WTC11 (cell line): ENCODE results near the gene ENO2. TPM values are rescaled to one million over a fixed set of nuclear protein-coding genes. Genes with fewer than 3 reads are reported as not detected.

Experiments used
- ATAC-seq: fragments of 200-7000 bp; cut with Tn5 transposase; 2 replicates; pipeline ENCODE4 v1.10.0; 2021; ENCODE audit warnings: mild to moderate bottlenecking, moderate library complexity
- CTCF ChIA-PET: fragments of 300-600 bp; sonication (Branson Sonifier 250); formaldehyde crosslinking; loops from one replicate; lab custom pipeline; 2021; ENCODE audit warnings: antibody characterized with exemption; lab: Charles Lee
- POLR2A ChIA-PET: fragments of 350-600 bp; sonication (Branson Sonifier 250); formaldehyde crosslinking; loops from one replicate; lab custom pipeline; 2021; ENCODE audit warnings: antibody characterized with exemption; lab: Charles Lee
- DNase-seq: peaks from one replicate; pipeline ENCODE4 v3.0.0; 2021; ENCODE audit warnings: low spot score
- H3K27ac Mint-ChIP-seq: 2 replicates; pipeline ENCODE4 v1.8.0; 2021; ENCODE audit warnings: mixed read lengths
- H3K27me3 Mint-ChIP-seq: 2 replicates; pipeline ENCODE4 v1.8.0; 2021; ENCODE audit warnings: low read depth, mild to moderate bottlenecking, moderate library complexity, mixed read lengths
- H3K36me3 Mint-ChIP-seq: 2 replicates; pipeline ENCODE4 v1.8.0; 2021; ENCODE audit warnings: mixed read lengths
- H3K4me1 Mint-ChIP-seq: 2 replicates; pipeline ENCODE4 v1.8.0; 2022; ENCODE audit warnings: mixed read lengths
- H3K4me3 Mint-ChIP-seq: 2 replicates; pipeline ENCODE4 v1.8.0; 2021; ENCODE audit warnings: mild to moderate bottlenecking, moderate library complexity, mixed read lengths
- H3K9me3 Mint-ChIP-seq: 2 replicates; pipeline ENCODE4 v1.8.0; 2021; ENCODE audit warnings: mixed read lengths
- ETV6 ChIP-seq: sonication (generic); formaldehyde crosslinking; IDR thresholded peaks from 2 replicates; pipeline ENCODE4 v1.8.1; 2022; ENCODE audit warnings: mild to moderate bottlenecking, missing genetic modification reagents
- FOXK1 ChIP-seq: sonication (generic); formaldehyde crosslinking; IDR thresholded peaks from 2 replicates; pipeline ENCODE4 v1.8.0; 2022; ENCODE audit warnings: mild to moderate bottlenecking, moderate library complexity, missing genetic modification reagents
- MYBL2 ChIP-seq: sonication (generic); formaldehyde crosslinking; IDR thresholded peaks from 2 replicates; pipeline ENCODE4 v1.8.1; 2023; ENCODE audit warnings: mild to moderate bottlenecking, moderate library complexity, missing genetic modification reagents
- NFATC4 ChIP-seq: fragments of 250-450 bp; sonication (Bioruptor Pico); IDR thresholded peaks from 2 replicates; pipeline ENCODE4 v1.9.0; 2021; ENCODE audit warnings: mild to moderate bottlenecking
- NFE2L1 ChIP-seq: sonication (generic); formaldehyde crosslinking; IDR thresholded peaks from 2 replicates; pipeline ENCODE4 v1.8.1; 2023; ENCODE audit warnings: missing genetic modification reagents
- SMAD3 ChIP-seq: sonication (generic); formaldehyde crosslinking; IDR thresholded peaks from 2 replicates; pipeline ENCODE4 v1.8.0; 2022; ENCODE audit warnings: missing genetic modification reagents, mild to moderate bottlenecking, borderline replicate concordance
- SP1 ChIP-seq: sonication (generic); formaldehyde crosslinking; conservative IDR thresholded peaks from 2 replicates; pipeline ENCODE4 v1.8.1; 2022; ENCODE audit warnings: missing genetic modification reagents
- TCF7 ChIP-seq: sonication (generic); formaldehyde crosslinking; IDR thresholded peaks from 2 replicates; pipeline ENCODE4 v1.8.0; 2022; ENCODE audit warnings: mild to moderate bottlenecking, low read depth, missing genetic modification reagents, moderate library complexity
- TEAD1 ChIP-seq: sonication (generic); formaldehyde crosslinking; IDR thresholded peaks from 2 replicates; pipeline ENCODE4 v1.8.0; 2022; ENCODE audit warnings: mild to moderate bottlenecking, missing genetic modification reagents
- TEAD4 ChIP-seq: sonication (generic); formaldehyde crosslinking; IDR thresholded peaks from 2 replicates; pipeline ENCODE4 v1.8.0; 2022; ENCODE audit warnings: mild to moderate bottlenecking, missing genetic modification reagents
- ZNF416 ChIP-seq: fragments of 250-450 bp; sonication (Bioruptor Pico); IDR thresholded peaks from 2 replicates; pipeline ENCODE4 v1.9.0; 2021; ENCODE audit warnings: mild to moderate bottlenecking, inconsistent platforms
- ZNF423 ChIP-seq: fragments of 250-450 bp; sonication (Bioruptor Pico); IDR thresholded peaks from 2 replicates; pipeline ENCODE4 v2.1.2; 2022; ENCODE audit warnings: mild to moderate bottlenecking, moderate library complexity
- ZNF671 ChIP-seq: fragments of 250-450 bp; sonication (Bioruptor Pico); IDR thresholded peaks from 2 replicates; pipeline ENCODE4 v1.8.0; 2021; ENCODE audit warnings: mild to moderate bottlenecking
- total RNA-seq: library from RNA; stranded (reverse); gene quantifications from 3 replicates; pipeline ENCODE4 v1.2.3, GENCODE V29; 2021
- TF ChIP-seq, protein P1 (sequence below): fragments of 250-450 bp; sonication (Bioruptor Pico); IDR thresholded peaks from 2 replicates; pipeline ENCODE4 v1.9.0; 2021; ENCODE audit warnings: mild to moderate bottlenecking
- TF ChIP-seq, protein P2 (sequence below): sonication (generic); formaldehyde crosslinking; IDR thresholded peaks from 2 replicates; pipeline ENCODE4 v1.8.0; 2023; ENCODE audit warnings: mild to moderate bottlenecking, missing genetic modification reagents
- TF ChIP-seq, protein P3 (sequence below): fragments of 250-450 bp; sonication (Bioruptor Pico); IDR thresholded peaks from 2 replicates; pipeline ENCODE4 v1.8.0; 2021; ENCODE audit warnings: mild to moderate bottlenecking
- TF ChIP-seq, protein P4 (sequence below): sonication (generic); formaldehyde crosslinking; IDR thresholded peaks from 2 replicates; pipeline ENCODE4 v1.8.0; 2023; ENCODE audit warnings: missing genetic modification reagents, mild to moderate bottlenecking, borderline replicate concordance
- TF ChIP-seq, protein P5 (sequence below): sonication (generic); formaldehyde crosslinking; IDR thresholded peaks from 2 replicates; pipeline ENCODE4 v1.8.0; 2022; ENCODE audit warnings: mild to moderate bottlenecking, missing genetic modification reagents
- TF ChIP-seq, protein P6 (sequence below): sonication (generic); formaldehyde crosslinking; conservative IDR thresholded peaks from 2 replicates; pipeline ENCODE4 v1.8.1; 2023; ENCODE audit warnings: mild to moderate bottlenecking, low read depth, missing genetic modification reagents, moderate library complexity
- TF ChIP-seq, protein P7 (sequence below): sonication (generic); formaldehyde crosslinking; IDR thresholded peaks from 2 replicates; pipeline ENCODE4 v1.8.0; 2022; ENCODE audit warnings: mild to moderate bottlenecking, missing genetic modification reagents

ENO2 gene
- total RNA-seq, 1 experiment from 2014 or later = 118 TPM

DNA sequence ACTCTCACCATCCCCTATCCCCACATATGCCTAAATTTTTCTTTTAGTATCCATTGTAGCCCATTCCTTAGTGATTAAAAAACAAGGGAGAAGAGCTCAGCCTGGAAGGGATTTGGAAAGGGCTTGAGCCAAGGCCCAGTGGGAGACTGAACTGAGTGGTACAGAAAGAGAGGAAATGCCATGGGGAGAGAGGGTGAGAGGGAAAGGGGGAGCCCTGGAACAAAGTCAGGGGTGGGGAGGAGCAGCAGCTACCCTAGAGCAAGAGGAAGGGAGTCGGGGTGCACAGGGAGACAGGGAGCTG lies 10.8 kb downstream of the ENO2 start:
- peaks cover 19% of the 10 kb centered on the region for H3K36me3 Mint-ChIP-seq
- H3K27me3 Mint-ChIP-seq = no peaks in the 10 kb centered on the region
- no peak for ATAC-seq
- ChIA-PET POLR2A (interaction anchor here (0.6 to 4.2 kb wide), 18 partner anchors 9 to 386 kb away, joined by 3 to 66 read pairs (median 6); partner anchors contain the start of genes C12orf57, CDCA3, ENO2 and PTMS), CTCF (interaction anchor here (0.9 to 7.0 kb wide), 22 partner anchors 9 to 264 kb away, joined by 3 to 93 read pairs (median 10); partner anchors contain the start of genes C12orf57, CDCA3, COPS7A and LRRC23)
- H3K27ac Mint-ChIP-seq = peak overlapping the region; percentile 98
- DNase-seq = peak; percentile 18
- peak overlapping the region; percentile 77 for H3K4me3 Mint-ChIP-seq
- TF ChIP-seq TEAD4 (CRISPR knock-in tag) (no peak), ZNF416 (CRISPR knock-in tag) (no peak), TEAD1 (CRISPR knock-in tag) (0 out of 2 replicates have a peak, but pooled peaks have one; percentile 44)
- TF ChIP-seq, protein P1, sequence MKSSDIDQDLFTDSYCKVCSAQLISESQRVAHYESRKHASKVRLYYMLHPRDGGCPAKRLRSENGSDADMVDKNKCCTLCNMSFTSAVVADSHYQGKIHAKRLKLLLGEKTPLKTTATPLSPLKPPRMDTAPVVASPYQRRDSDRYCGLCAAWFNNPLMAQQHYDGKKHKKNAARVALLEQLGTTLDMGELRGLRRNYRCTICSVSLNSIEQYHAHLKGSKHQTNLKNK = no peak
- peaks cover 52% of the 10 kb centered on the region for H3K4me1 Mint-ChIP-seq
- no peaks in the 10 kb centered on the region for H3K9me3 Mint-ChIP-seq

DNA sequence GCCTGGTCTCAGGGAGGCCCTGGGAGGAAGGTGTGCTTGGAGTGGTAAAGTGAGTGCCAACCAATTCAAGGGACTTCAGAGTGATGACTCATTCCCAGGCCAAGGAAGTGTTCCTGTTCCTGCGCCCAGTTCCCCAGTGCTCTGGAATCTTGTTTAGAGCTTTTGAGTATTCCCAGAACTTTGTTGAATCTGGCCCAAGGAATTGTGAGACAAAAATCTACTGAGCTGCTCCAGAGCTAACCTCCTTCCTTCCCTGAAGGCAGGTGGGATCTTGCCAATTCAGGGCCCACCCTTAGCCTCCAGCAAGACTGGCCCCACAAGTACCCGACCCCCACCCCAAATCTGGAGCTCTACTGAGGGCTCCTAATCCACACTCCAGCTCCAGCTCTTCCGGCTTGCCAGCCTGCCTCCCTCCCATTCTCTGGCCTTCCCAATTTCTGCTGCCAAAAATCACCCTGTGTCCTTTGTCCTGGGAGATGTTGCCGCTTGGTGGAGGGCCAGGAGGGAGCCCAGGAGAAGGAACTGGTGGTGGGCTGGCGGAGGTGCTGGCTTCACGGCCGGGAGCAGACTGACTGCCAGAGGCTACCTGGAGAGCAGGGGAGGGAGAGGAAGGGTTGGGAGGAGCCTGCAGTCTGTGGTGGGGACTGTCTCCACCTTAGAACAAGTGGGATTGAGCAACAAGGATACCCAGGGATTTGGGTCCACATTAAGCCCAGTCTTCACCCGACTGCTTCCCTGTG lies 11.3 kb downstream of the ENO2 start:
- H3K27me3 Mint-ChIP-seq = no peaks in the 10 kb centered on the region
- no peaks in the 10 kb centered on the region for H3K9me3 Mint-ChIP-seq
- H3K4me3 Mint-ChIP-seq = peak overlapping the region; percentile 77
- H3K4me1 Mint-ChIP-seq = peaks cover 54% of the 10 kb centered on the region
- CTCF ChIA-PET = interaction anchor here (0.7 to 7.0 kb wide), 23 partner anchors 9 to 311 kb away, joined by 3 to 93 read pairs (median 10); partner anchors contain the start of genes C12orf57, CDCA3, COPS7A and LRRC23
- ATAC-seq (peak; percentile 48), DNase-seq (peak; percentile 67)
- H3K27ac Mint-ChIP-seq = peak overlapping the region; percentile 98
- POLR2A ChIA-PET = interaction anchor here (0.6 to 4.2 kb wide), 19 partner anchors 9 to 386 kb away, joined by 3 to 66 read pairs (median 5); partner anchors contain the start of genes C12orf57, CDCA3, ENO2 and PTMS
- peaks cover 19% of the 10 kb centered on the region for H3K36me3 Mint-ChIP-seq
- TF ChIP-seq NFE2L1 (CRISPR knock-in tag) = peak; percentile 61
- TF ChIP-seq, protein P2, sequence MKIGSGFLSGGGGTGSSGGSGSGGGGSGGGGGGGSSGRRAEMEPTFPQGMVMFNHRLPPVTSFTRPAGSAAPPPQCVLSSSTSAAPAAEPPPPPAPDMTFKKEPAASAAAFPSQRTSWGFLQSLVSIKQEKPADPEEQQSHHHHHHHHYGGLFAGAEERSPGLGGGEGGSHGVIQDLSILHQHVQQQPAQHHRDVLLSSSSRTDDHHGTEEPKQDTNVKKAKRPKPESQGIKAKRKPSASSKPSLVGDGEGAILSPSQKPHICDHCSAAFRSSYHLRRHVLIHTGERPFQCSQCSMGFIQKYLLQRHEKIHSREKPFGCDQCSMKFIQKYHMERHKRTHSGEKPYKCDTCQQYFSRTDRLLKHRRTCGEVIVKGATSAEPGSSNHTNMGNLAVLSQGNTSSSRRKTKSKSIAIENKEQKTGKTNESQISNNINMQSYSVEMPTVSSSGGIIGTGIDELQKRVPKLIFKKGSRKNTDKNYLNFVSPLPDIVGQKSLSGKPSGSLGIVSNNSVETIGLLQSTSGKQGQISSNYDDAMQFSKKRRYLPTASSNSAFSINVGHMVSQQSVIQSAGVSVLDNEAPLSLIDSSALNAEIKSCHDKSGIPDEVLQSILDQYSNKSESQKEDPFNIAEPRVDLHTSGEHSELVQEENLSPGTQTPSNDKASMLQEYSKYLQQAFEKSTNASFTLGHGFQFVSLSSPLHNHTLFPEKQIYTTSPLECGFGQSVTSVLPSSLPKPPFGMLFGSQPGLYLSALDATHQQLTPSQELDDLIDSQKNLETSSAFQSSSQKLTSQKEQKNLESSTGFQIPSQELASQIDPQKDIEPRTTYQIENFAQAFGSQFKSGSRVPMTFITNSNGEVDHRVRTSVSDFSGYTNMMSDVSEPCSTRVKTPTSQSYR (CRISPR knock-in tag) = peak; percentile 28; the same call in 1 of the 2 replicates
- no peak for TF ChIP-seq TCF7 (CRISPR knock-in tag)
- TF ChIP-seq, protein P3, sequence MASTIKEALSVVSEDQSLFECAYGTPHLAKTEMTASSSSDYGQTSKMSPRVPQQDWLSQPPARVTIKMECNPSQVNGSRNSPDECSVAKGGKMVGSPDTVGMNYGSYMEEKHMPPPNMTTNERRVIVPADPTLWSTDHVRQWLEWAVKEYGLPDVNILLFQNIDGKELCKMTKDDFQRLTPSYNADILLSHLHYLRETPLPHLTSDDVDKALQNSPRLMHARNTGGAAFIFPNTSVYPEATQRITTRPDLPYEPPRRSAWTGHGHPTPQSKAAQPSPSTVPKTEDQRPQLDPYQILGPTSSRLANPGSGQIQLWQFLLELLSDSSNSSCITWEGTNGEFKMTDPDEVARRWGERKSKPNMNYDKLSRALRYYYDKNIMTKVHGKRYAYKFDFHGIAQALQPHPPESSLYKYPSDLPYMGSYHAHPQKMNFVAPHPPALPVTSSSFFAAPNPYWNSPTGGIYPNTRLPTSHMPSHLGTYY (CRISPR knock-in tag) = 0 out of 2 replicates have a peak, but pooled peaks have one; percentile 22
- TF ChIP-seq SMAD3 (CRISPR knock-in tag) = no peak
- TF ChIP-seq, protein P4, sequence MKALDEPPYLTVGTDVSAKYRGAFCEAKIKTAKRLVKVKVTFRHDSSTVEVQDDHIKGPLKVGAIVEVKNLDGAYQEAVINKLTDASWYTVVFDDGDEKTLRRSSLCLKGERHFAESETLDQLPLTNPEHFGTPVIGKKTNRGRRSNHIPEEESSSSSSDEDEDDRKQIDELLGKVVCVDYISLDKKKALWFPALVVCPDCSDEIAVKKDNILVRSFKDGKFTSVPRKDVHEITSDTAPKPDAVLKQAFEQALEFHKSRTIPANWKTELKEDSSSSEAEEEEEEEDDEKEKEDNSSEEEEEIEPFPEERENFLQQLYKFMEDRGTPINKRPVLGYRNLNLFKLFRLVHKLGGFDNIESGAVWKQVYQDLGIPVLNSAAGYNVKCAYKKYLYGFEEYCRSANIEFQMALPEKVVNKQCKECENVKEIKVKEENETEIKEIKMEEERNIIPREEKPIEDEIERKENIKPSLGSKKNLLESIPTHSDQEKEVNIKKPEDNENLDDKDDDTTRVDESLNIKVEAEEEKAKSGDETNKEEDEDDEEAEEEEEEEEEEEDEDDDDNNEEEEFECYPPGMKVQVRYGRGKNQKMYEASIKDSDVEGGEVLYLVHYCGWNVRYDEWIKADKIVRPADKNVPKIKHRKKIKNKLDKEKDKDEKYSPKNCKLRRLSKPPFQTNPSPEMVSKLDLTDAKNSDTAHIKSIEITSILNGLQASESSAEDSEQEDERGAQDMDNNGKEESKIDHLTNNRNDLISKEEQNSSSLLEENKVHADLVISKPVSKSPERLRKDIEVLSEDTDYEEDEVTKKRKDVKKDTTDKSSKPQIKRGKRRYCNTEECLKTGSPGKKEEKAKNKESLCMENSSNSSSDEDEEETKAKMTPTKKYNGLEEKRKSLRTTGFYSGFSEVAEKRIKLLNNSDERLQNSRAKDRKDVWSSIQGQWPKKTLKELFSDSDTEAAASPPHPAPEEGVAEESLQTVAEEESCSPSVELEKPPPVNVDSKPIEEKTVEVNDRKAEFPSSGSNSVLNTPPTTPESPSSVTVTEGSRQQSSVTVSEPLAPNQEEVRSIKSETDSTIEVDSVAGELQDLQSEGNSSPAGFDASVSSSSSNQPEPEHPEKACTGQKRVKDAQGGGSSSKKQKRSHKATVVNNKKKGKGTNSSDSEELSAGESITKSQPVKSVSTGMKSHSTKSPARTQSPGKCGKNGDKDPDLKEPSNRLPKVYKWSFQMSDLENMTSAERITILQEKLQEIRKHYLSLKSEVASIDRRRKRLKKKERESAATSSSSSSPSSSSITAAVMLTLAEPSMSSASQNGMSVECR (CRISPR knock-in tag) = no peak
- no peak for TF ChIP-seq NFATC4 (CRISPR knock-in tag)
- TF ChIP-seq, protein P5, sequence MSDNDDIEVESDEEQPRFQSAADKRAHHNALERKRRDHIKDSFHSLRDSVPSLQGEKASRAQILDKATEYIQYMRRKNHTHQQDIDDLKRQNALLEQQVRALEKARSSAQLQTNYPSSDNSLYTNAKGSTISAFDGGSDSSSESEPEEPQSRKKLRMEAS (CRISPR knock-in tag) = no peak
- TF ChIP-seq FOXK1 (CRISPR knock-in tag) = 0 out of 2 replicates have a peak, but pooled peaks have one; percentile 48
- TF ChIP-seq, protein P6, sequence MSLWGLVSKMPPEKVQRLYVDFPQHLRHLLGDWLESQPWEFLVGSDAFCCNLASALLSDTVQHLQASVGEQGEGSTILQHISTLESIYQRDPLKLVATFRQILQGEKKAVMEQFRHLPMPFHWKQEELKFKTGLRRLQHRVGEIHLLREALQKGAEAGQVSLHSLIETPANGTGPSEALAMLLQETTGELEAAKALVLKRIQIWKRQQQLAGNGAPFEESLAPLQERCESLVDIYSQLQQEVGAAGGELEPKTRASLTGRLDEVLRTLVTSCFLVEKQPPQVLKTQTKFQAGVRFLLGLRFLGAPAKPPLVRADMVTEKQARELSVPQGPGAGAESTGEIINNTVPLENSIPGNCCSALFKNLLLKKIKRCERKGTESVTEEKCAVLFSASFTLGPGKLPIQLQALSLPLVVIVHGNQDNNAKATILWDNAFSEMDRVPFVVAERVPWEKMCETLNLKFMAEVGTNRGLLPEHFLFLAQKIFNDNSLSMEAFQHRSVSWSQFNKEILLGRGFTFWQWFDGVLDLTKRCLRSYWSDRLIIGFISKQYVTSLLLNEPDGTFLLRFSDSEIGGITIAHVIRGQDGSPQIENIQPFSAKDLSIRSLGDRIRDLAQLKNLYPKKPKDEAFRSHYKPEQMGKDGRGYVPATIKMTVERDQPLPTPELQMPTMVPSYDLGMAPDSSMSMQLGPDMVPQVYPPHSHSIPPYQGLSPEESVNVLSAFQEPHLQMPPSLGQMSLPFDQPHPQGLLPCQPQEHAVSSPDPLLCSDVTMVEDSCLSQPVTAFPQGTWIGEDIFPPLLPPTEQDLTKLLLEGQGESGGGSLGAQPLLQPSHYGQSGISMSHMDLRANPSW = no peak
- TF ChIP-seq MYBL2 (CRISPR knock-in tag) = 0 out of 2 replicates have a peak, but pooled peaks have one; percentile 47
- TF ChIP-seq SP1 (CRISPR knock-in tag) = peak; percentile 56; the same call in 1 of the 2 replicates
- no peak for TF ChIP-seq ZNF423 (CRISPR knock-in tag)
- TF ChIP-seq, protein P7, sequence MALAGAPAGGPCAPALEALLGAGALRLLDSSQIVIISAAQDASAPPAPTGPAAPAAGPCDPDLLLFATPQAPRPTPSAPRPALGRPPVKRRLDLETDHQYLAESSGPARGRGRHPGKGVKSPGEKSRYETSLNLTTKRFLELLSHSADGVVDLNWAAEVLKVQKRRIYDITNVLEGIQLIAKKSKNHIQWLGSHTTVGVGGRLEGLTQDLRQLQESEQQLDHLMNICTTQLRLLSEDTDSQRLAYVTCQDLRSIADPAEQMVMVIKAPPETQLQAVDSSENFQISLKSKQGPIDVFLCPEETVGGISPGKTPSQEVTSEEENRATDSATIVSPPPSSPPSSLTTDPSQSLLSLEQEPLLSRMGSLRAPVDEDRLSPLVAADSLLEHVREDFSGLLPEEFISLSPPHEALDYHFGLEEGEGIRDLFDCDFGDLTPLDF (CRISPR knock-in tag) = no peak
- no peak for TF ChIP-seq ZNF671 (CRISPR knock-in tag)
- TF ChIP-seq ETV6 (CRISPR knock-in tag) = 0 out of 2 replicates have a peak, but pooled peaks have one; percentile 56
